ENCODE measurements around the gene GRIN2B.

The GRIN2B gene

GRCh38 chr12:13956060-13956590, 25.3 kb downstream of the GRIN2B start:
- DNase-seq = no peak

- no peak for DNase-seq
These were observed 29.3 kb downstream of the GRIN2B start for GRCh38 chr12:13952096-13952495.

GRCh38 chr12:13950502-13950901, 30.9 kb downstream of the GRIN2B start:
- DNase-seq = no peak

- no peak for DNase-seq
These were observed 32.8 kb downstream of the GRIN2B start for GRCh38 chr12:13948621-13949020.

- DNase-seq = no peak
These were observed 34.0 kb downstream of the GRIN2B start for GRCh38 chr12:13947276-13947946.

- no peak for DNase-seq
These were observed 35.8 kb downstream of the GRIN2B start for GRCh38 chr12:13945641-13946040.

GRCh38 chr12:13945236-13945635, 36.2 kb downstream of the GRIN2B start:
- no peak for DNase-seq

- no peak for DNase-seq
These were observed 38.6 kb downstream of the GRIN2B start for GRCh38 chr12:13942826-13943225.

GRCh38 chr12:13941258-13942249, 39.8 kb downstream of the GRIN2B start:
- DNase-seq = no peak

GRCh38 chr12:13940335-13940865, 41.0 kb downstream of the GRIN2B start:
- no peak for DNase-seq

- no peak for DNase-seq
These were observed 43.7 kb downstream of the GRIN2B start for GRCh38 chr12:13937735-13938134.

GRCh38 chr12:13935169-13935568, 46.2 kb downstream of the GRIN2B start:
- no peak for DNase-seq
